Astrocyte of the spinal cord (primary cell): ENCODE data around the gene PPM1M.

Source experiments
- DNase-seq: peaks from one replicate; pipeline ENCODE4 v3.0.0; 2011; ENCODE audit warnings: low read depth, low spot score
- H3K4me3 ChIP-seq: 2 replicates; pipeline ENCODE4 v1.5.1; 2011; ENCODE audit warnings: low read depth, mild to moderate bottlenecking, low read length, moderate library complexity
- in situ Hi-C: cut with HindIII; loops from 2 replicates; pipeline ENCODE4 v1.10.0; 2017; ENCODE audit warnings: low sequenced_read_pairs
- TF ChIP-seq, protein P1 (sequence below): IDR thresholded peaks from 2 replicates; pipeline ENCODE4 v1.5.1; 2012; ENCODE audit warnings: low read depth, mild to moderate bottlenecking, low read length, inconsistent platforms

The PPM1M gene

DNA sequence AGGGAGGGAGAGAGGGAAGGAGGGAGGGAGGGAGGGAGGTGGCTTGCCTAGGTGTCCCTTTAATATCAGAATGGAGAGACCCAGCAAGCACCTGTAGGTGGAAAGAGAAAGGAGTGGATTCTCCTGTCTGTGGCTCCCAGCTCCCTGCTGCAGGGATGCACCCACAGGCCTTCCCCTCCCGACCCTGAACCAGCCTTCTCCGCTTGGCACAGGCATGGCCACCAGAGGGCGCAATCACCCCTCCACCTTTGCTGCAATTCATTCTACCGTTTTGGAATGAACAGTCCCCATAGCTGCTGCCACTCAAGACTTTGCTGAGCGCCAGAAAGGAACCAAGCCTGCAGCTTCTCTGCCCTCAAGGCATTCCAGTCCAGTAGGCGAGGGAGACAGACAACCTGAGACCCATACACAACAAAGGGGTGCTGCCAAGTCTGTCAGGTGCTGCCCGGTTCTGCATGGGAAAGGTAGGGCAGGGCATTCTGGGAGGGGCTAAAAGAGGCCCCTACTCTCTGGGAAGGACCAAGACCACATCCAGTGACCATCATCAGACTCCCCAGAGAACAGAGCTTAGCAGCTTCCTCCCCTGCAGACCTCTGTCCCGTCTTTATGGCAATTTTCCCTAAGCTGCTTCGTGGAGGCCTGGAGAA, 25.1 kb upstream of the PPM1M start:
- DNase-seq, result peak; percentile 62
- no peak overlapping the region for H3K4me3 ChIP-seq
- TF ChIP-seq, protein P1, sequence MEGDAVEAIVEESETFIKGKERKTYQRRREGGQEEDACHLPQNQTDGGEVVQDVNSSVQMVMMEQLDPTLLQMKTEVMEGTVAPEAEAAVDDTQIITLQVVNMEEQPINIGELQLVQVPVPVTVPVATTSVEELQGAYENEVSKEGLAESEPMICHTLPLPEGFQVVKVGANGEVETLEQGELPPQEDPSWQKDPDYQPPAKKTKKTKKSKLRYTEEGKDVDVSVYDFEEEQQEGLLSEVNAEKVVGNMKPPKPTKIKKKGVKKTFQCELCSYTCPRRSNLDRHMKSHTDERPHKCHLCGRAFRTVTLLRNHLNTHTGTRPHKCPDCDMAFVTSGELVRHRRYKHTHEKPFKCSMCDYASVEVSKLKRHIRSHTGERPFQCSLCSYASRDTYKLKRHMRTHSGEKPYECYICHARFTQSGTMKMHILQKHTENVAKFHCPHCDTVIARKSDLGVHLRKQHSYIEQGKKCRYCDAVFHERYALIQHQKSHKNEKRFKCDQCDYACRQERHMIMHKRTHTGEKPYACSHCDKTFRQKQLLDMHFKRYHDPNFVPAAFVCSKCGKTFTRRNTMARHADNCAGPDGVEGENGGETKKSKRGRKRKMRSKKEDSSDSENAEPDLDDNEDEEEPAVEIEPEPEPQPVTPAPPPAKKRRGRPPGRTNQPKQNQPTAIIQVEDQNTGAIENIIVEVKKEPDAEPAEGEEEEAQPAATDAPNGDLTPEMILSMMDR, result peak; percentile 97
- in situ Hi-C loops, result no loop called here

DNA sequence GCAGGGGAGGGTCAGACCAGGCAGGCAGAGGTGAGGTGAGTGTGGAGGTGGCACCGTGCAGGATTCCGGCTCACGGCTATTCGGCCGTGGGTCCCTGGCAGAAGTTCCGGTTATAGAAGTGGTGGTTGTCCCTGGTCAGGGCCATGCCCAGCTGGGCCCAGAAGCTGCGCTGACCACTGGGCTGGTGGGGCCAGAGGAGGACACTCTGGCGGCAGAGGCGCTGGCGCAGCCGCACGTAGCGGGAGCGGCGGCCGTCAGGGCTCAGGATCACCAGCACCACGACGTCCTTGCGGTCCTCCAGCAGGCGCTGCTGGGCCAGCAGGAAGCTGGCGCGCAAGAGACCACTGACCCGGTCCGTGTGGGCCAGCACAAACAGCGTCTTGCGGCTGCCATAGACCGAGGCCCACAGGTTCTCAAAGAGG, 24.4 kb upstream of the PPM1M start:
- in situ Hi-C loops, result no loop called here
- TF ChIP-seq, protein P1, result no peak
- no peak for DNase-seq
- no peak overlapping the region for H3K4me3 ChIP-seq

- H3K4me3 ChIP-seq, result no peak overlapping the region
- TF ChIP-seq, protein P1, result no peak
- in situ Hi-C loops, result no loop called here
- no peak for DNase-seq
Observed at GRCh38 chr3:52221563-52222318, 23.8 kb upstream of the PPM1M start.

DNA sequence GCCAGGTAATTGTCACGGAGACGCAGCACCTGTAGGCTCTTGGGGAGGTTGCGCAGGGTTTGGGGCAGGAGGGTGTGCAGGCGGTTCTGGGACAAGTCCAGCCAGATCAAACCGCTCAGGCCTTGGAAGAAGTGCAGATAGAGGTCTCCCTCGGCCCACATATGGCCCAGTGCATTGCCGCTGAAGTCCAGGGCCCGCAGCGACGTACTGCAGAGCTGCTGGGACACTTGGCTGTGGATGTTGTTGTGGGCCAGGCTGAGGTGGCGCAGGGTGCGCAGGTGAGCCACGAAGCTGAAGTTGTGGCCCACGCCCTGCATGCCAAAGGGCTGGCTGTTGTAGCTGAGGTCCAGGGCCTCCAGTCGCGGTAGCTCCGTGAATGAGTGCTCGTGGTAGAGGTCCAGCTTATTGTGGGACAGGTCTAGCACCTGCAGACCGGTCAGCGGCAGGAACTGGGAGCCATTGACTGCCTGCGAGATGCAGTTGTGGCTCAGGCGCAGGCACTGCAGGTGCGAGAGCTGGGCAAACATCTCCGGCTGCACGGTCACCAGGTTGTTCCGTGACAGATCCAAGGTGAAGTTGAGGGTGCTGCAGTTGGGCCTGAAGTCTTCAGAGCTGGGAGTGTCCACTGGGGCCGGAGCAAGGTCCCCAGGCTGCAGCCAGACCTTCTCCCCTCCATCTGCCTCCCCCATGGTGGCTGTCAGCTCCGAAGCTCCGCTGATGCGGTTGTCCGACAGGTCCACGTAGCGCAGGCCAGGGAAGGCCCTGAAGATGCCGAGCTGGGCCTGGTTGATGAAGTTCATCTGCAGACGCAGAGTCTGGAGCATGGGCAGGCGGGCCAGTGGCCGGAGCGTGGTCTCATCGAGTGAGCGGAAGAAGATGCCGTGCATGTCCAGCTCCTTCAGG, 23.0 kb upstream of the PPM1M start:
- no peak overlapping the region for H3K4me3 ChIP-seq
- in situ Hi-C loops, result no loop called here
- DNase-seq, result no peak

GRCh38 chr3:52223449-52224408, 21.8 kb upstream of the PPM1M start:
- in situ Hi-C loops, result no loop called here
- TF ChIP-seq, protein P1, result no peak
- DNase-seq, result no peak
- H3K4me3 ChIP-seq, result no peak overlapping the region

More for the DNA sequence above, 23.0 kb upstream of the PPM1M start:
- TF ChIP-seq, protein P1, result no peak
